LNCaP clone FGC (cell line): Measurements from ENCODE around the gene IFI44.
A peak's percentile ranks its signal among the peaks of the same experiment; 100 is the strongest.

Experiments
- DNase-seq: peaks from one replicate; pipeline ENCODE4 v3.0.0-alpha.2; 2011; ENCODE audit warnings: low read depth
- H3K4me3 ChIP-seq: 2 replicates; pipeline ENCODE4 v1.5.1; 2011; ENCODE audit warnings: mild to moderate bottlenecking, low read depth, low read length, control low read depth
- CTCF ChIP-seq: IDR thresholded peaks from 2 replicates; pipeline ENCODE4 v1.5.1; 2012; ENCODE audit warnings: mild to moderate bottlenecking; ENCODE audit not compliant: control insufficient read depth, insufficient read depth; ENCODE audit errors: extremely low read depth

The IFI44 gene

DNA sequence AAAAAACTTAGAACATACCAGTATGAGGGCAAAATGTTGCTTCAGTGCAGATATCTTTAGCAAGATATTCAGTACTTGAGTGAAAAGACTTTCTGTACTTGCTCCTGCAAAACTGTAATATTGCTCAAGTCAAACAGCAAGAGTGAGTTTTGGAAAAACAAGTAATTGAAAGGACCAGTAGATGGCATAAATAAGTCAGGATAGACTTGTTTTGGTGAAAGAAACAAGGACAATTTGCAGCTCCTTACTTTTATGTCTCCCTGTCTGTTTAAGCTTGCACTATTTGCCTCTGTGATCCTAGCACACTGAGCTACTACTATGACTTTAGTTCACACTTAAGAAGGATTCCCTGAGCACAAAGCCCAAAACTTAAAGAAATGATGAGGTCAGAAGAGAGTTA lies 39.1 kb downstream of the IFI44 start:
- peak; percentile 56 for TF ChIP-seq CTCF
- no peak overlapping the region for H3K4me3 ChIP-seq
- peak; percentile 34 for DNase-seq

DNA sequence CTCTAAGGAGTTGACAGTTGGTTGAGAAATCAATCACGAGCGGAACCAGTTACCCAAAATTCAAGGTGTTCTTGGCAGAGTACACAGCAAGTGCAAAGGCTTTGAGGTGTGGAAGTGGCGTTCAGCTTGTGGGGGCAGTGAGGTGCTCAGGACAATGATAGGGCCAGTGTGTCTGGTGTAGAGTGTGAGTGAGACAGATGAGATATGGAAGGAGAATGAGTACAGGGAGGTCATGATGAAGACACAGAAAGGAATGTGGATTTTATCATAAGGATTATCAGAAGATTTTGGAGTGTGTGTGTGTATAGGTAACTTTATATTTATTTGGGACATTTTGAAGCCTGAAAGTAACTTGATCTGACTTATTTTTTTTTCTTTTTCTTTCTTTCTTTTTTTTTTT lies 40.9 kb downstream of the IFI44 start:
- DNase-seq = no peak
- TF ChIP-seq CTCF = no peak
- no peak overlapping the region for H3K4me3 ChIP-seq

- no peak for TF ChIP-seq CTCF
- H3K4me3 ChIP-seq = no peak overlapping the region
- no peak for DNase-seq
Observed at GRCh38 chr1:78691995-78692747, 42.5 kb downstream of the IFI44 start.

DNA sequence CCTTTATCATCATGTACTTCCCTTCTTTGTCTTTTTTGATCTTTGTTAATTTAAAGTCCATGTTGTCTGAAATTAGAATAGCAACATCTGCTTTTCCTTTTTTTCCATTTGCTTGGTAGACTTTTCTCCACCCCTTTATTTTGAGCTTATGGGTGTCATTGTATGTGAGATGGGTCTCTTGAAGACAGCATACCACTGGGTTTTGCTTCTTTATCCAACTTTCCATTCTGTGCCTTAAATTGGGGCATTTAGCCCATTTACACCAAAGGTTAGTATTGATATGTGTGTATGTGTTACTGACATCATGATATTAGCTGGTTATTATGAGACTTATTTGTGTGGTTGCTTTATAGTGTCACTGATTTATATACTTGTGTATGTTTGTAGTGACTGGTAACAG lies 50.2 kb downstream of the IFI44 start:
- H3K4me3 ChIP-seq = no peak overlapping the region
- DNase-seq = no peak

DNA sequence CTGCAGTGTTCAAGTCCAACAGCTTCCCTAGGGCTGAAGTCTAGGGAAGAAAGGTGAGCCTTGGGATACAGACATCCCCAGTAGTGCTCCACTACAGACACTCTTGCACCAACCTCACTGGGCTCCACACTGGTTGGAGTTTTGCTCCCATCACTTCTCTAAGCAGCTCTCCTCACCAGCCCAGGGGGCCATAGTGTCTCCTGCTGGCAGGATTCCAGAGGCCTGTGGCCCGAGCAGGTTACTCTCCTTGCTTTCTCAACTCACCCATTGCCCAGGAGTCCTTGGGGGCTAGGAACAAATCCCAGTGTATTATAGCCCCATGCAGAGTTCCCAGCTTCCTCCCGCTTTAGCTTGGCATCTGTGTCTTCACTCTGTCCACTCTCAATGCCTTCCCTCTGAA lies 52.8 kb downstream of the IFI44 start:
- no peak for TF ChIP-seq CTCF
- DNase-seq = no peak
- H3K4me3 ChIP-seq = no peak overlapping the region

More for the DNA sequence above, 50.2 kb downstream of the IFI44 start:
- TF ChIP-seq CTCF = no peak

- no peak for DNase-seq
- no peak for TF ChIP-seq CTCF
Observed at GRCh38 chr1:78703806-78704205, 54.2 kb downstream of the IFI44 start.

More at GRCh38 chr1:78703806-78704205, 54.2 kb downstream of the IFI44 start:
- no peak overlapping the region for H3K4me3 ChIP-seq
